ENCODE results near the gene INPP5F.

GRCh38 chr10:119796039-119796438 lies 70.2 kb downstream of the INPP5F start:
- TF ChIP-seq CTCF (conservative IDR thresholded peaks at IDR 0.05; ENCODE audit: low read depth in 2 of 2) (no peak), CREB1 (CRISPR knock-in tag; IDR thresholded peaks at IDR 0.05; ENCODE audit: low read depth) (no peak), EZH2 (IDR thresholded peaks at IDR 0.05; ENCODE audit: low read depth, unreplicated experiment) (no peak), EZH2phosphoT487 (IDR thresholded peaks at IDR 0.05; ENCODE audit: unreplicated experiment) (no peak), REST (IDR thresholded peaks at IDR 0.05; ENCODE audit: unreplicated experiment) (no peak)
